PC-3 (cell line): Measurements from ENCODE around the gene XCL2. TPM values are rescaled to one million over a fixed set of nuclear protein-coding genes. Genes with fewer than 3 reads are reported as not detected.

Experiments used
- total RNA-seq: library from RNA; depleted of rRNA; stranded (reverse); fragments of >200 nt; gene quantifications from 2 replicates; pipeline ENCODE4 v1.2.3, GENCODE V29; 2014; rRNA removed

The XCL2 gene
- total RNA-seq, 1 experiment from 2014 or later = not detected

Other genes starting within 250 kb of the XCL2 start
- gene XCL1, start 32.6 kb upstream of the XCL2 start, total RNA-seq = not detected in 2 replicates
- gene DPT, start 185.2 kb upstream of the XCL2 start, total RNA-seq = not detected in 2 replicates